ENCODE measurements around the gene GATM. TPM values are rescaled to one million over a fixed set of nuclear protein-coding genes. Genes with fewer than 3 reads are reported as not detected.

The GATM gene
- total RNA-seq, 2 experiments from 2014 or later: 0.55 to 0.70 TPM

GRCh38 chr15:45399381-45400212 is 21.3 kb upstream of the GATM start:
- Mint-ChIP-seq H3K27me3 (no peaks in the 10 kb centered on the region), H3K27ac (peak overlapping the region; percentile 71), H3K36me3 (ENCODE audit: low read depth) (peaks cover 14% of the 10 kb centered on the region), H3K4me1 (ENCODE audit: low read depth) (peaks cover 26% of the 10 kb centered on the region), H3K9me3 (no peaks in the 10 kb centered on the region), H3K4me3 (peak overlapping the region; percentile 37)
- Histone ChIP-seq H3K27me3 (ENCODE audit: control insufficient read depth in 1 of 2, insufficient read depth in 2 of 2, low read length in 2 of 2) (no peaks in the 10 kb centered on the region), H3K4me1 (ENCODE audit: insufficient read depth, low read length) (peaks cover 17% of the 10 kb centered on the region), H3K36me3 (ENCODE audit: insufficient read depth, low read length) (no peaks in the 10 kb centered on the region), H3K9me3 (ENCODE audit: control insufficient read depth in 1 of 2, insufficient read depth in 1 of 2, low read length in 2 of 2) (no peaks in the 10 kb centered on the region), H3K4me3 (ENCODE audit: low read length) (no peak overlapping the region), H3K27ac (ENCODE audit: low read depth in 1 of 2, low read length in 2 of 2) (no peak overlapping the region)
- intact Hi-C loops (cut with DNase I, micrococcal nuclease): loop anchor here (1.0 to 5.0 kb wide), 7 partner anchors 93 to 972 kb away; partner anchors contain the start of genes CTDSPL2 (in 1 of the 2), DUOX1 (in 1 of the 2) and DUOXA1 (in 1 of the 2)
- CTCF ChIA-PET: interaction anchor here (1.2 to 1.5 kb wide), 6 partner anchors 14 to 282 kb away, joined by 3 to 10 read pairs (median 4); no protein-coding TSS in a partner anchor
- no peak for ATAC-seq (ENCODE audit: poor library complexity)
- peak; percentile 66 for TF ChIP-seq CTCF (IDR thresholded peaks at IDR 0.05)
- peak in 3 of 14 experiments; percentile 63 to 69 (median 67) for DNase-seq
- POLR2A ChIA-PET: interaction anchor here (1.0 kb wide), 1 partner anchor 232 kb away, joined by 3 read pairs; no protein-coding TSS in a partner anchor

GRCh38 chr15:45397116-45397665 is 18.8 kb upstream of the GATM start:
- Mint-ChIP-seq H3K9me3 (no peaks in the 10 kb centered on the region), H3K4me1 (ENCODE audit: low read depth) (peaks cover 18% of the 10 kb centered on the region)

More at GRCh38 chr15:45397116-45397665, 18.8 kb upstream of the GATM start:
- no peaks in the 10 kb centered on the region for H3K9me3 ChIP-seq (ENCODE audit: control insufficient read depth in 1 of 2, insufficient read depth in 1 of 2, low read length in 2 of 2)
- POLR2A ChIA-PET: no interaction called here
- H3K27me3 ChIP-seq (ENCODE audit: control insufficient read depth in 1 of 2, insufficient read depth in 2 of 2, low read length in 2 of 2): peaks cover 0 to 4% of the 10 kb centered on the region in 2 experiments
- CTCF ChIA-PET: interaction anchor here (0.9 kb wide), 1 partner anchor 33 kb away, joined by 3 read pairs; no protein-coding TSS in a partner anchor
- no peak overlapping the region for H3K27ac ChIP-seq (ENCODE audit: low read depth in 1 of 2, low read length in 2 of 2)
- ATAC-seq (ENCODE audit: poor library complexity) (no peak), DNase-seq (no peak)
- TF ChIP-seq CTCF (IDR thresholded peaks at IDR 0.05): no peak
- no peaks in the 10 kb centered on the region for H3K27me3 Mint-ChIP-seq
- peaks cover 5% of the 10 kb centered on the region for H3K4me1 ChIP-seq (ENCODE audit: insufficient read depth, low read length)
- peaks cover 7% of the 10 kb centered on the region for H3K36me3 Mint-ChIP-seq (ENCODE audit: low read depth)
- no peak overlapping the region for H3K4me3 ChIP-seq (ENCODE audit: low read length)
- intact Hi-C loops (cut with DNase I, micrococcal nuclease): loop anchor here in 1 of 2 experiments (5.0 kb wide), 1 partner anchor 270 kb away; the partner anchor contains the start of genes DUOX1 and DUOXA1
- H3K36me3 ChIP-seq (ENCODE audit: insufficient read depth, low read length): no peaks in the 10 kb centered on the region
- H3K27ac Mint-ChIP-seq: no peak overlapping the region
- no peak overlapping the region for H3K4me3 Mint-ChIP-seq
